ENCODE results near the gene RGL2.

- TF ChIP-seq, protein P1, sequence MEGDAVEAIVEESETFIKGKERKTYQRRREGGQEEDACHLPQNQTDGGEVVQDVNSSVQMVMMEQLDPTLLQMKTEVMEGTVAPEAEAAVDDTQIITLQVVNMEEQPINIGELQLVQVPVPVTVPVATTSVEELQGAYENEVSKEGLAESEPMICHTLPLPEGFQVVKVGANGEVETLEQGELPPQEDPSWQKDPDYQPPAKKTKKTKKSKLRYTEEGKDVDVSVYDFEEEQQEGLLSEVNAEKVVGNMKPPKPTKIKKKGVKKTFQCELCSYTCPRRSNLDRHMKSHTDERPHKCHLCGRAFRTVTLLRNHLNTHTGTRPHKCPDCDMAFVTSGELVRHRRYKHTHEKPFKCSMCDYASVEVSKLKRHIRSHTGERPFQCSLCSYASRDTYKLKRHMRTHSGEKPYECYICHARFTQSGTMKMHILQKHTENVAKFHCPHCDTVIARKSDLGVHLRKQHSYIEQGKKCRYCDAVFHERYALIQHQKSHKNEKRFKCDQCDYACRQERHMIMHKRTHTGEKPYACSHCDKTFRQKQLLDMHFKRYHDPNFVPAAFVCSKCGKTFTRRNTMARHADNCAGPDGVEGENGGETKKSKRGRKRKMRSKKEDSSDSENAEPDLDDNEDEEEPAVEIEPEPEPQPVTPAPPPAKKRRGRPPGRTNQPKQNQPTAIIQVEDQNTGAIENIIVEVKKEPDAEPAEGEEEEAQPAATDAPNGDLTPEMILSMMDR (IDR thresholded peaks at IDR 0.05) = peak in 3 of 4 experiments; percentile 63 to 73 (median 72)
- no peak for TF ChIP-seq POLR2A (IDR thresholded peaks at IDR 0.05)
Measured at GRCh38 chr6:33344701-33345697, 46.3 kb upstream of the RGL2 start.

Measured in gastroesophageal sphincter (tissue), 3 donors.